ENCODE results near the gene MAGEA12.
"Not testable (repeated sequence)": the region's sequence is repeated elsewhere in the genome, so short reads cannot be mapped to it uniquely, and the experiment has no call there.

Gene MAGEA12, protein sequence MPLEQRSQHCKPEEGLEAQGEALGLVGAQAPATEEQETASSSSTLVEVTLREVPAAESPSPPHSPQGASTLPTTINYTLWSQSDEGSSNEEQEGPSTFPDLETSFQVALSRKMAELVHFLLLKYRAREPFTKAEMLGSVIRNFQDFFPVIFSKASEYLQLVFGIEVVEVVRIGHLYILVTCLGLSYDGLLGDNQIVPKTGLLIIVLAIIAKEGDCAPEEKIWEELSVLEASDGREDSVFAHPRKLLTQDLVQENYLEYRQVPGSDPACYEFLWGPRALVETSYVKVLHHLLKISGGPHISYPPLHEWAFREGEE

DNA sequence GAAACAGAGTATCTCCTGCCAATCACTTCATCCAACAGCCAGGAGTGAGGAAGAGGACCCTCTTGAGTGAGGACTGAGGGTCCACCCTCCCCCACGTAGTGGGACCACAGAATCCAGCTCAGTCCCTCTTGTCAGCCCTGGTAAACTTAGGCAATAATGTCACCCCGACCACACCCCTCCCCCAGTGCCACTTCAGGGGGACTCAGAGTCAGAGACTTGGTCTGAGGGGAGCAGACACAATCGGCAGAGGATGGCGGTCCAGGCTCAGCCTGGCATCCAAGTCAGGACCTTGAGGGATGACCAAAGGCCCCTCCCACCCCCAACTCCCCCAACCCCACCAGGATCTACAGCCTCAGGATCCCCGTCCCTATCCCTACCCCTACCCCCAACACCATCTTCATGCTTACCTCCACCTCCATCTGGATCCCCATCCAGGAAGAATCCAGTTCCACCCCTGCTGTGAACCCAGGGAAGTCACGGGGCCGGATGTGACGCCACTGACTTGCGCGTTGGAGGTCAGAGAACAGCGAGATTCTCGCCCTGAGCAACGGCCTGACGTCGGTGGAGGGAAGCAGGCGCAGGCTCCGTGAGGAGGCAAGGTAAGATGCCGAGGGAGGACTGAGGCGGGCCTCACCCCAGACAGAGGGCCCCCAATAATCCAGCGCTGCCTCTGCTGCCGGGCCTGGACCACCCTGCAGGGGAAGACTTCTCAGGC is at the start of gene MAGEA12, which contains the start of gene CSAG1:
MAGEA12 (plus strand) TSS at position 497 of the 715 bp plus-strand sequence. CDS start 2,405 bp downstream, outside the sequence.
CSAG1 (minus strand) TSS at position 461 of the 715 bp plus-strand sequence. CDS start 1,261 bp downstream, outside the sequence.
- no peak for DNase-seq (ENCODE audit: low read depth)

DNA sequence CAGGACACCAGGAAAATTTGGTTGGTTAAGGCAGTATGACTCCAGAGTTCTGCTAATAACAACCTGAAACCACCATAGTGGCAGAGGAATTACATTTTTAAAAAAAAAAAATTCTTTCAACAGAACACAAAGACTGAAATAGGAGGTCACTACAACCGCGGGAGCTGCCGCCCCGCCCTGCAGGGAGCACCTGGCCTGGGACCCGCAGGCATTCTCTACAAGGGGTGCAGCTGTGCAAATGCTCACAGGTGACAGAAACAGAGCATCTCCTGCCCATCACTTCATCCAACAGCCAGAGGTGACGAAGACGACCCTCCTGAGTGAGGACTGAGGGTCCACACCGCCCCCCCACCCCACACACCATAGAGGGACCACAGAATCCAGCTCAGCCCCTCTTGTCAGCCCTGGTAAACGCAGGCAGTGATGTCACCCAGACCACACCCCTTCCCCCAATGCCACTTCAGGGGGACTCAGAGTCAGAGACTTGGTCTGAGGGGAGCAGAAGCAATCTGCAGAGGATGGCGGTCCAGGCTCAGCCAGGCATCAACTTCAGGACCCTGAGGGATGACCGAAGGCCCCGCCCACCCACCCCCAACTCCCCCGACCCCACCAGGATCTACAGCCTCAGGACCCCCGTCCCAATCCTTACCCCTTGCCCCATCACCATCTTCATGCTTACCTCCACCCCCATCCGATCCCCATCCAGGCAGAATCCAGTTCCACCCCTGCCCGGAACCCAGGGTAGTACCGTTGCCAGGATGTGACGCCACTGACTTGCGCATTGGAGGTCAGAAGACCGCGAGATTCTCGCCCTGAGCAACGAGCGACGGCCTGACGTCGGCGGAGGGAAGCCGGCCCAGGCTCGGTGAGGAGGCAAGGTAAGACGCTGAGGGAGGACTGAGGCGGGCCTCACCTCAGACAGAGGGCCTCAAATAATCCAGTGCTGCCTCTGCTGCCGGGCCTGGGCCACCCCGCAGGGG is 35.3 kb upstream of the MAGEA12 start, which contains the start of gene MAGEA3:
MAGEA3 (plus strand) TSS at position 843 of the 980 bp plus-strand sequence. CDS start 2,039 bp downstream, outside the sequence.
- DNase-seq (ENCODE audit: low read depth) = not testable (repeated sequence)

DNA sequence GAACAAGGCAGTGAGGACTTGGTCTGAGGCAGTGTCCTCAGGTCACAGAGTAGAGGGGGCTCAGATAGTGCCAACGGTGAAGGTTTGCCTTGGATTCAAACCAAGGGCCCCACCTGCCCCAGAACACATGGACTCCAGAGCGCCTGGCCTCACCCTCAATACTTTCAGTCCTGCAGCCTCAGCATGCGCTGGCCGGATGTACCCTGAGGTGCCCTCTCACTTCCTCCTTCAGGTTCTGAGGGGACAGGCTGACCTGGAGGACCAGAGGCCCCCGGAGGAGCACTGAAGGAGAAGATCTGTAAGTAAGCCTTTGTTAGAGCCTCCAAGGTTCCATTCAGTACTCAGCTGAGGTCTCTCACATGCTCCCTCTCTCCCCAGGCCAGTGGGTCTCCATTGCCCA is 33.2 kb upstream of the MAGEA12 start:
- DNase-seq (ENCODE audit: low read depth) = not testable (repeated sequence)

DNA sequence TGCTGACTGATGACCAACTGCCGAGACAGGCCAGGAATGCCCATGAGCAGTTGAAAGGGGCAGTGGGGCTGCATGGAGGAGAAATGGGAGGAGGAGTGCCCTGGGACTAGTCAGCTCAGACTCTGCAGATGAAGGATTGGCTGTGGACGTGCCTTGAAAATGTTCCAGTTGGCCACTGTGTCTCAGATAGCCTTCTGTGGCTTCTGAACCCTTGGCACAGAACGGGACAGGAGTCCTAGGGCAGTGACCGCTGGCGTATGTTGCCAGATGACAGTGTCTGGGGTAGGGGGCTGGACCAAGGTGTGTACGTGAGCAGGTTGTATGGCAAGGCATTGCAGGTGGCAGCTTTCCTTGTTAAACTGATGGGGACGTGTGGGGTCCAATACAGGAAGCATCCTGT is 27.1 kb upstream of the MAGEA12 start:
- not testable (repeated sequence) for DNase-seq (ENCODE audit: low read depth)

DNA sequence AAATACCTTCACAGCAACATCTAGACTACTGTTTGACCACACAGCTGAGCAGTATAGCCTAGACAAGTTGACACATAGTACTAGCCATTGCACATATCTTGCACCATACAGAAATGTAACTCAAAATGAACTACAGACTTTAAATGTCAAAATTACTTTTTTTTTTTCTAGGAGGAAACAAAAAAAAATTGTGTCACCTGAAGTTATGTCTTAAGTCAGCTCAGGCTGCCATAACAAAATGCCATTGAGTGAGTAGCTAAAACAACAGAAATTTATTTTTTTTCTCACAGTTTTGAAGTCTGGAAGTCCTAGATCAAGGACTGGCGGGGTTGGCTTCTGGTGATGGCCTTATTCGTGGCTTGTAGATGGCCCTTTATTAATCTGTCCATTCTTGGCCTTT is 24.4 kb upstream of the MAGEA12 start, which contains the start of gene CSAG2:
CSAG2 (minus strand) TSS at position 101 of the 400 bp plus-strand sequence. CDS start 161 bp downstream, outside the sequence.
- DNase-seq (ENCODE audit: low read depth) = not testable (repeated sequence)

DNA sequence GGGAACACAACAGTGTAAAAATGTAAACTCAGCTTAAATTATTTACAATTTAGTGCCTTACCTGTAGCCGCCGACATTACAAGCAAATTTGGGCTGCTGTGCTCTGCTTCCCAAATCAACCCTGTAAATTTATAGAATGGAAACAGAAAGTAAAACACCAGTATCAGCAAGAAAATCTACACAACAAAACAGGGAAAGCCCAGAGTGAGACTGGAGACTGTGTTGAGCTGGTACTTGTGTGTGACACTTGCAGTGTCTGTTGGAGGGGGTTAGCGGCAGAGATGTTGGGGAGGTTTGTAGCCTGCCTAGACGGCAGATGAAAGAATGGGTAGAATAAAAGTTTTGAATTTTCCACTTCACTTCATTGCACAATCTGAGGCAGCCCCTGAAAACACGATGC is 20.4 kb upstream of the MAGEA12 start:
- DNase-seq (ENCODE audit: low read depth) = not testable (repeated sequence)

DNA sequence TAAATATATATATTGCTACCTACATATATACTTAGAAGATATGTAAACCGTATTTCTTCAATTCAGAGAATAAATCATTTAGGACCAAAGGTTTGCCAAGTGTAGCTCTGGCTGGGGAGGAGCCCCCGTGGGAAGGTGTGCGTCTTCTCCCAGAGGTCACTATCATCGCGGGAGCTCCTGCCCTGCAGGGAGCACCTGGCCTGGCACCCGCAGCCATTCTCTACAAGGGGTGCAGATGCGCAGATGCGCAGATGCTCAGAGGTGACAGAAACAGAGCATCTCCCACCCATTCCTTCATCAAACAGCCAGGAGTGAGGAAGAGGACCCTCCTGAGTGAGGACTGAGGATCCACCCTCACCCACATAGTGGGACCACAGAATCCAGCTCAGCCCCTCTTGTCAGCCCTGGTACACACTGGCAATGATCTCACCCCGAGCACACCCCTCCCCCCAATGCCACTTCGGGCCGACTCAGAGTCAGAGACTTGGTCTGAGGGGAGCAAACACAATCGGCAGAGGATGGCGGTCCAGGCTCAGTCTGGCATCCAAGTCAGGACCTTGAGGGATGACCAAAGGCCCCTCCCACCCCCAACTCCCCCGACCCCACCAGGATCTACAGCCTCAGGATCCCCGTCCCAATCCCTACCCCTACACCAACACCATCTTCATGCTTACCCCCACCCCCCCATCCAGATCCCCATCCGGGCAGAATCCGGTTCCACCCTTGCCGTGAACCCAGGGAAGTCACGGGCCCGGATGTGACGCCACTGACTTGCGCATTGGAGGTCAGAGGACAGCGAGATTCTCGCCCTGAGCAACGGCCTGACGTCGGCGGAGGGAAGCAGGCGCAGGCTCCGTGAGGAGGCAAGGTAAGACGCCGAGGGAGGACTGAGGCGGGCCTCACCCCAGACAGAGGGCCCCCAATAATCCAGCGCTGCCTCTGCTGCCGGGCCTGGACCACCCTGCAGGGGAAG is 19.5 kb upstream of the MAGEA12 start, which contains the start of gene MAGEA2B:
MAGEA2B (plus strand) TSS at position 814 of the 973 bp plus-strand sequence. CDS start 2,479 bp downstream, outside the sequence.
- not testable (repeated sequence) for DNase-seq (ENCODE audit: low read depth)

DNA sequence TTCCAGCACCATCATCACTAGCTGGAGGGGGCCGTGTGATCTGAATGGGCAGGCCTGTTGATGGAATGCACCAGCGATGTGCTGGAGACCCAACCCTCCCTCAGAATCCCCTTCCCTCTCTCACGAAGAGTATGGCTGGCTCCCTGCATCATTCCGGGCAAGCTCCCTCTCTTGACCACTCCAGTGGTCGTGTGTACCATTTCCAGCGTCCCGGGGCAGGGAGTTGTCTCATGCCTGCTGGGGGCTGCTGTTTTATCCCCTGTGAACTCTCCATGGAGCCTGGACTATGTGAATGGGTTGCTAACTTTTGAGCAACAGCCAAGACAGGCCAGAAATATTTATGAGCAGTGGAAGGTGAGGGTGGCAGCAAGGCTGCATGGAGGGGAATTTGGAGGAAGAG is 8.1 kb upstream of the MAGEA12 start:
- DNase-seq (ENCODE audit: low read depth) = no peak

DNA sequence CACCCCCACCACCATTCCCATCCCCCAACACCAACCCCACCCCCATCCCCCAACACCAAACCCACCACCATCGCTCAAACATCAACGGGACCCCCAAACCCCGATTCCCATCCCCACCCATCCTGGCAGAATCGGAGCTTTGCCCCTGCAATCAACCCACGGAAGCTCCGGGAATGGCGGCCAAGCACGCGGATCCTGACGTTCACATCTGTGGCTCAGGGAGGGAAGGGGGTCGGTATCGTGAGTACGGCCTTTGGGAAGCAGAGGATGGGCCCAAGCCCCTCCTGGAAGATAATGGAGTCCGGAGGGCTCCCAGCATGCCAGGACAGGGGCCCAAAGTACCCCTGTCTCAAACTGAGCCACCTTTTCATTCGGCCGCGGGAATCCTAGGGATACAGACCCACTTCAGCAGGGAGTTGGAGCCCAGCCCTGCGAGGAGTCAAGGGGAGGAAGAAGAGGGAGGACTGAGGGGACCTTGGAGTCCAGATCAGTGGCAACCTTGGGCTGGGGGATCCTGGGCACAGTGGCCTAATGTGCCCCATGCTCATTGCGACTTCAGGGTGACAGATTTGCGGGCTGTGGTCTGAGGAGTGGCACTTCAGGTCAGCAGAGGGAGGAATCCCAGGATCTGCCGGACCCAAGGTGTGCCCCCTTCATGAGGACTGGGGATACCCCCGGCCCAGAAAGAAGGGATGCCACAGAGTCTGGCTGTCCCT is 744 bp downstream of the MAGEA12 start:
- not testable (repeated sequence) for DNase-seq (ENCODE audit: low read depth)

DNA sequence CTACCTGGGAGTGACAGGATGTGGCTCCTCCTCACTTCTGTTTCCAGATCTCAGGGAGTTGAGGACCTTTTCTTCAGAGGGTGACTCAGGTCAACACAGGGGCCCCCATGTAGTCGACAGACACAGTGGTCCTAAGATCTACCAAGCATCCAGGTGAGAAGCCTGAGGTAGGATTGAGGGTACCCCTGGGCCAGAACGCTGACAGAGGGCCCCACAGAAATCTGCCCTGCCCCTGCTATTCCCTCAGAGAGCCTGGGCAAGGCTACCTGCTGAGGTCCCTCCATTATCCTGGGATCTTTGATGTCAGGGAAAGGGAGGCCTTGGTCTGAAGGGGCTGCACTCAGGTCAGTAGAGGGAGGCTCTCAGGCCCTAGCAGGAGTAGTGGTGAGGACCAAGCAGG is 1.5 kb downstream of the MAGEA12 start:
- no peak for DNase-seq (ENCODE audit: low read depth)

DNA sequence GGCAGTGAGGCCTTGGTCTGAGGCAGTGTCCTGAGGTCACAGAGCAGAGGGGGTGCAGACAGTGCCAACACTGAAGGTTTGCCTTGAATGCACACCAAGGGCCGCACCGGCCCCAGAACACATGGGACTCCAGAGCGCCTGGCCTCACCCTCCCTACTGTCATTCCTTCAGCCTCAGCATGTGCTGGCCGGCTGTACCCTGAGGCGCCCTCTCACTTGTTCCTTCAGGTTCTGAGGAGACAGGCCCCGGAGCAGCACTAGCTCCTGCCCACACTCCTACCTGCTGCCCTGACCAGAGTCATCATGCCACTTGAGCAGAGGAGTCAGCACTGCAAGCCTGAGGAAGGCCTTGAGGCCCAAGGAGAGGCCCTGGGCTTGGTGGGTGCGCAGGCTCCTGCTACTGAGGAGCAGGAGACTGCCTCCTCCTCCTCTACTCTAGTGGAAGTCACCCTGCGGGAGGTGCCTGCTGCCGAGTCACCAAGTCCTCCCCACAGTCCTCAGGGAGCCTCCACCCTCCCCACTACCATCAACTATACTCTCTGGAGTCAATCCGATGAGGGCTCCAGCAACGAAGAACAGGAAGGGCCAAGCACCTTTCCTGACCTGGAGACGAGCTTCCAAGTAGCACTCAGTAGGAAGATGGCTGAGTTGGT is 2.4 kb downstream of the MAGEA12 start:
- DNase-seq (ENCODE audit: low read depth) = no peak

DNA sequence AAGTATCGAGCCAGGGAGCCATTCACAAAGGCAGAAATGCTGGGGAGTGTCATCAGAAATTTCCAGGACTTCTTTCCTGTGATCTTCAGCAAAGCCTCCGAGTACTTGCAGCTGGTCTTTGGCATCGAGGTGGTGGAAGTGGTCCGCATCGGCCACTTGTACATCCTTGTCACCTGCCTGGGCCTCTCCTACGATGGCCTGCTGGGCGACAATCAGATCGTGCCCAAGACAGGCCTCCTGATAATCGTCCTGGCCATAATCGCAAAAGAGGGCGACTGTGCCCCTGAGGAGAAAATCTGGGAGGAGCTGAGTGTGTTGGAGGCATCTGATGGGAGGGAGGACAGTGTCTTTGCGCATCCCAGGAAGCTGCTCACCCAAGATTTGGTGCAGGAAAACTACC is 3.0 kb downstream of the MAGEA12 start:
- not testable (repeated sequence) for DNase-seq (ENCODE audit: low read depth)

DNA sequence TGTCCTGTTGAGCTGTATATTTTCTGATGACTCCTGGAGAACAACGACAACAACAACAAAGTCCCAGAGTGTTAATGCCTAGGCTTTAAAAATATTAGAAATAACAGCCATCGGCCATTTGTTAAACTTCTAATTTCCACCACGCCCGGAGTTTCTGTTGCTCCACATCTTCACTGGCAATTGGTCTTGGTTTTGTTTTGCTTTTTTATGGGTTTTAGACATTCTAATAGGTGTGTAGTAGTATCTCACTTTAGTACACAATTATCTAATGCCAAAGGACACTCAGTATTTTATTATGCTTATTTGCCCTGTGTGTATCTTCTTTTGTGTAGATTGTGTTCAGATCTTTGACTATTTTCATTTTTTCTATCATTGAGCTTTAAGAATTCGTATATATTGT is 5.0 kb downstream of the MAGEA12 start:
- DNase-seq (ENCODE audit: low read depth) = no peak

DNA sequence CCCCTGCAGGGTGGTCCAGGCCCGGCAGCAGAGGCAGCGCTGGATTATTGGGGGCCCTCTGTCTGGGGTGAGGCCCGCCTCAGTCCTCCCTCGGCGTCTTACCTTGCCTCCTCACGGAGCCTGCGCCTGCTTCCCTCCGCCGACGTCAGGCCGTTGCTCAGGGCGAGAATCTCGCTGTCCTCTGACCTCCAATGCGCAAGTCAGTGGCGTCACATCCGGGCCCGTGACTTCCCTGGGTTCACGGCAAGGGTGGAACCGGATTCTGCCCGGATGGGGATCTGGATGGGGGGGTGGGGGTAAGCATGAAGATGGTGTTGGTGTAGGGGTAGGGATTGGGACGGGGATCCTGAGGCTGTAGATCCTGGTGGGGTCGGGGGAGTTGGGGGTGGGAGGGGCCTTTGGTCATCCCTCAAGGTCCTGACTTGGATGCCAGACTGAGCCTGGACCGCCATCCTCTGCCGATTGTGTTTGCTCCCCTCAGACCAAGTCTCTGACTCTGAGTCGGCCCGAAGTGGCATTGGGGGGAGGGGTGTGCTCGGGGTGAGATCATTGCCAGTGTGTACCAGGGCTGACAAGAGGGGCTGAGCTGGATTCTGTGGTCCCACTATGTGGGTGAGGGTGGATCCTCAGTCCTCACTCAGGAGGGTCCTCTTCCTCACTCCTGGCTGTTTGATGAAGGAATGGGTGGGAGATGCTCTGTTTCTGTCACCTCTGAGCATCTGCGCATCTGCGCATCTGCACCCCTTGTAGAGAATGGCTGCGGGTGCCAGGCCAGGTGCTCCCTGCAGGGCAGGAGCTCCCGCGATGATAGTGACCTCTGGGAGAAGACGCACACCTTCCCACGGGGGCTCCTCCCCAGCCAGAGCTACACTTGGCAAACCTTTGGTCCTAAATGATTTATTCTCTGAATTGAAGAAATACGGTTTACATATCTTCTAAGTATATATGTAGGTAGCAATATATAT is 20.4 kb downstream of the MAGEA12 start, which contains the start of gene MAGEA2:
MAGEA2 (minus strand) TSS at position 157 of the 965 bp plus-strand sequence. CDS start 2,479 bp downstream, outside the sequence.
- not testable (repeated sequence) for DNase-seq (ENCODE audit: low read depth)

DNA sequence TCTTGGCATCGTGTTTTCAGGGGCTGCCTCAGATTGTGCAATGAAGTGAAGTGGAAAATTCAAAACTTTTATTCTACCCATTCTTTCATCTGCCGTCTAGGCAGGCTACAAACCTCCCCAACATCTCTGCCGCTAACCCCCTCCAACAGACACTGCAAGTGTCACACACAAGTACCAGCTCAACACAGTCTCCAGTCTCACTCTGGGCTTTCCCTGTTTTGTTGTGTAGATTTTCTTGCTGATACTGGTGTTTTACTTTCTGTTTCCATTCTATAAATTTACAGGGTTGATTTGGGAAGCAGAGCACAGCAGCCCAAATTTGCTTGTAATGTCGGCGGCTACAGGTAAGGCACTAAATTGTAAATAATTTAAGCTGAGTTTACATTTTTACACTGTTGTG is 21.3 kb downstream of the MAGEA12 start:
- not testable (repeated sequence) for DNase-seq (ENCODE audit: low read depth)

DNA sequence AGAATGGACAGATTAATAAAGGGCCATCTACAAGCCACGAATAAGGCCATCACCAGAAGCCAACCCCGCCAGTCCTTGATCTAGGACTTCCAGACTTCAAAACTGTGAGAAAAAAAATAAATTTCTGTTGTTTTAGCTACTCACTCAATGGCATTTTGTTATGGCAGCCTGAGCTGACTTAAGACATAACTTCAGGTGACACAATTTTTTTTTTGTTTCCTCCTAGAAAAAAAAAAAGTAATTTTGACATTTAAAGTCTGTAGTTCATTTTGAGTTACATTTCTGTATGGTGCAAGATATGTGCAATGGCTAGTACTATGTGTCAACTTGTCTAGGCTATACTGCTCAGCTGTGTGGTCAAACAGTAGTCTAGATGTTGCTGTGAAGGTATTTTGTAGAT is 25.4 kb downstream of the MAGEA12 start, which contains the start of gene CSAG3:
CSAG3 (plus strand) TSS at position 301 of the 400 bp plus-strand sequence.
- DNase-seq (ENCODE audit: low read depth) = not testable (repeated sequence)

DNA sequence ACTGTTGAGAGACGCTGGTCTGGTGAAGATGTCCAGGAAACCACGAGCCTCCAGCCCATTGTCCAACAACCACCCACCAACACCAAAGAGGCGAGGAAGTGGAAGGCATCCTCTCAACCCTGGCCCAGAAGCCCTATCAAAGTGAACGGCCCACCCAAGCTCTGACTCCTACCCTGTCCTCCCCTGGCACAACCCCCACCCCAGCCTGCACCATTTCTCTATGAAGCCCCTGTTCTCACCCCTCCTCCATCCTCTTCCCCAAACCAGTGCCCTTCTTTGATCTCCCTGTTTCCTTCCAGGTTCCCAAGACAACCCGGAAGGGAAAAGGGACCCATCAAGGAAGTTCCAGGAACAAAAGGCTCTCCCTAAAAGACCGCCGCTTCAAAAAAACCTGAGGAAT is 26.0 kb downstream of the MAGEA12 start:
- not testable (repeated sequence) for DNase-seq (ENCODE audit: low read depth)

DNA sequence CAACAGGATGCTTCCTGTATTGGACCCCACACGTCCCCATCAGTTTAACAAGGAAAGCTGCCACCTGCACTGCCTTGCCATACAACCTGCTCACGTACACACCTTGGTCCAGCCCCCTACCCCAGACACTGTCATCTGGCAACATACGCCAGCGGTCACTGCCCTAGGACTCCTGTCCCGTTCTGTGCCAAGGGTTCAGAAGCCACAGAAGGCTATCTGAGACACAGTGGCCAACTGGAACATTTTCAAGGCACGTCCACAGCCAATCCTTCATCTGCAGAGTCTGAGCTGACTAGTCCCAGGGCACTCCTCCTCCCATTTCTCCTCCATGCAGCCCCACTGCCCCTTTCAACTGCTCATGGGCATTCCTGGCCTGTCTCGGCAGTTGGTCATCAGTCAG is 28.0 kb downstream of the MAGEA12 start:
- not testable (repeated sequence) for DNase-seq (ENCODE audit: low read depth)
